Liver (tissue), 9 donors: ENCODE results near the gene SLC9A3. TPM values are rescaled to one million over a fixed set of nuclear protein-coding genes. Genes with fewer than 3 reads are reported as not detected.

Experiments used
- DNase-seq: peaks from one replicate; pipeline ENCODE4 v3.0.0-alpha.2; 2017; ENCODE audit warnings: low spot score
- H3K27ac ChIP-seq, 2 donors: one replicate each; pipeline ENCODE4 v1.7.0; 2013; ENCODE audit warnings: inconsistent platforms in 2 of 2, low read length in 2 of 2, control low read depth in 1 of 2, low read depth in 1 of 2, mild to moderate bottlenecking in 1 of 2
- H3K27me3 ChIP-seq, 4 donors: one replicate each; pipeline versions ENCODE4 v1.6.1 to v1.7.0; 2013; ENCODE audit warnings: low read length in 3 of 4, inconsistent platforms in 1 of 4, mild to moderate bottlenecking in 1 of 4, moderate library complexity in 1 of 4; ENCODE audit not compliant: control insufficient read depth in 4 of 4, insufficient read depth in 4 of 4
- H3K36me3 ChIP-seq, 4 donors: one replicate each; pipeline versions ENCODE4 v1.6.1 to v1.7.0; 2013; ENCODE audit warnings: low read length in 3 of 4, mild to moderate bottlenecking in 3 of 4, low read depth in 1 of 4, moderate library complexity in 1 of 4; ENCODE audit not compliant: control insufficient read depth in 4 of 4, insufficient read depth in 3 of 4
- H3K4me1 ChIP-seq, 4 donors: one replicate each; pipeline versions ENCODE4 v1.6.1 to v1.7.0; 2013; ENCODE audit warnings: low read length in 3 of 4, mild to moderate bottlenecking in 3 of 4, moderate library complexity in 1 of 4; ENCODE audit not compliant: control insufficient read depth in 4 of 4, insufficient read depth in 4 of 4
- H3K4me3 ChIP-seq, 3 donors: one replicate each; pipeline versions ENCODE4 v1.6.1 to v1.7.0; 2013; ENCODE audit warnings: low read length in 3 of 3, control low read depth in 1 of 3, low read depth in 1 of 3, mild to moderate bottlenecking in 1 of 3
- H3K9ac ChIP-seq, 2 donors: one replicate each; pipeline ENCODE4 v1.7.0; 2013; ENCODE audit warnings: low read length in 2 of 2, mild to moderate bottlenecking in 2 of 2, moderate library complexity in 2 of 2, control low read depth in 1 of 2, low read depth in 1 of 2
- H3K9me3 ChIP-seq, 4 donors: one replicate each; pipeline versions ENCODE4 v1.6.1 to v1.7.0; 2013; ENCODE audit warnings: low read length in 3 of 4; ENCODE audit not compliant: control insufficient read depth in 4 of 4
- FOXA1 ChIP-seq: IDR thresholded peaks from 2 replicates; pipeline ENCODE4 v1.6.1; 2016; ENCODE audit warnings: antibody characterized with exemption
- FOXA2 ChIP-seq: IDR thresholded peaks from 2 replicates; pipeline ENCODE4 v1.6.1; 2016; ENCODE audit warnings: antibody characterized with exemption
- GABPA ChIP-seq, 2 donors: IDR thresholded peaks in 1 of 2; conservative IDR thresholded peaks in 1 of 2; 2 replicates each; pipeline ENCODE4 v1.6.1; 2016; ENCODE audit warnings: antibody characterized with exemption in 2 of 2, mild to moderate bottlenecking in 1 of 2, moderate library complexity in 1 of 2
- HNF4A ChIP-seq, 2 donors: conservative IDR thresholded peaks; 2 replicates each; pipeline ENCODE4 v1.6.1; 2016; ENCODE audit warnings: antibody characterized with exemption in 2 of 2, mild to moderate bottlenecking in 2 of 2
- HNF4G ChIP-seq: IDR thresholded peaks from 2 replicates; pipeline ENCODE4 v1.6.1; 2016; ENCODE audit warnings: antibody characterized with exemption
- RAD21 ChIP-seq, 2 donors: IDR thresholded peaks; 2 replicates each; pipeline ENCODE4 v1.6.1; 2016; ENCODE audit warnings: antibody characterized with exemption in 2 of 2, mild to moderate bottlenecking in 2 of 2
- RXRA ChIP-seq, 2 donors: IDR thresholded peaks; 2 replicates each; pipeline ENCODE4 v1.6.1; 2017 to 2018; ENCODE audit warnings: antibody characterized with exemption in 2 of 2, mild to moderate bottlenecking in 1 of 2
- YY1 ChIP-seq: IDR thresholded peaks from 2 replicates; pipeline ENCODE4 v1.6.1; 2016; ENCODE audit warnings: antibody characterized with exemption, mild to moderate bottlenecking
- ZBTB33 ChIP-seq: IDR thresholded peaks from 2 replicates; pipeline ENCODE4 v1.6.1; 2016; ENCODE audit warnings: antibody characterized with exemption
- WGBS: extraction: QIAGEN DNeasy Blood & Tissue Kit; methylation state at CpG from one replicate; pipeline ENCODE4 v1.1.7; 2013; 5-methylcytosine and 5-hydroxymethylcytosine counted together
- polyA plus RNA-seq, 2 donors: library from polyadenylated mRNA; stranded (reverse) in 1 of 2; unstranded in 1 of 2; fragments of 200-250 nt in 1 of 2; fragments of >200 nt in 1 of 2; fragmentation: Nextera tagmentation in 1 of 2; extraction: Ambion mirVana in 1 of 2; gene quantifications; one replicate each; pipeline versions ENCODE4 v1.2.1 to v1.2.3, GENCODE V29; 2013 to 2015
- total RNA-seq, 2 donors: library from RNA; depleted of rRNA; stranded (reverse); fragments of >200 nt; gene quantifications; one replicate each; pipeline ENCODE4 v1.2.3, GENCODE V29; 2014
- TF ChIP-seq, protein P1 (sequence below): IDR thresholded peaks from 2 replicates; pipeline ENCODE4 v1.6.1; 2016; ENCODE audit warnings: antibody characterized with exemption
- TF ChIP-seq, protein P2 (sequence below): fragments of 150-350 bp; IDR thresholded peaks from 2 replicates; pipeline ENCODE4 v1.5.1; 2017; ENCODE audit warnings: improper control_type of control experiment, low read depth, low read length; ENCODE audit not compliant: missing input control
- donor health status: healthy.
- donor health status: healthy.
- donor health status: healthy.
- donor health status: healthy.
- donor health status: healthy.

SLC9A3 gene
- total and polyA plus RNA-seq, 4 donors: 0.31 to 1.0 (median 0.67) TPM

DNA sequence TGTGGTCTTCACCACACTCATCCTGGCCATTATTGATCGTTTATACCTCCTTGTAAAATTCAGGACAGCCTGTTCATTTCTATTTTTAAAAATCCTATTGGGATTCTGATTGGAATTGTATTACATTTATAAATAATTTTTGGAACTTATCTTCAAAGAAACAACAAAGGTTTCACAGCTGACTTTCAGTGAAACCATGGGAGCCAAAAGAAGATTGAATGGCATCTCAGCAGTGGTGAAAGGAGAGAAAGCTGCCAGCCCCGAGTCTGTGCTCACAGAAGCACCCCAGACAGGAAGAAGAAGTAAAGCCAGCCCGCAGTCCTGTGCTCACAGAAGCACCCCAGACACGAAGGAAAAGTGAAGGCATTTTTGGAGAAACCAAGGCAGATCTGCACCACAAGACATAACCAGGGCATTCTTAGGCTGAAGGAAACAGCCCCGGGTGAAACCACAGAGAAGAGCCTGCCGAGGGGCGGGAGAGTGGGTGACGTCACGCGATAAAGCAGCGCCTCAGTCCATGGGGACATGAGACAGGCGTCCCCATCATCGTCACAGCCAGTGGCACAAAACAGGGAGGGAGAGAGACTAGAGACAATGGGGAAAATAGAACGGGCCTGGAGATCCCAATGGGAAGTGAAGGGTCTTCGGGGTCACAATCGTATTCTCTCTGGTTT lies 42.5 kb upstream of the SLC9A3 start:
- H3K4me1 ChIP-seq: no peaks in the 10 kb centered on the region
- no peaks in the 10 kb centered on the region for H3K36me3 ChIP-seq
- DNase-seq: no peak
- H3K27me3 ChIP-seq: peaks cover 0 to 6% (median 1%) of the 10 kb centered on the region in 4 donors
- no peak overlapping the region for H3K9ac ChIP-seq
- 90% methylated on average over 16 of the region's 16 CpGs for WGBS
- no peak overlapping the region for H3K27ac ChIP-seq
- TF ChIP-seq HNF4A (conservative IDR thresholded peaks at IDR 0.05) (no peak), GABPA (IDR thresholded peaks at IDR 0.05 in 1 of 2, conservative IDR thresholded peaks at IDR 0.05 in 1 of 2) (no peak)
- peaks cover 0 to 8% (median 0%) of the 10 kb centered on the region in 4 donors for H3K9me3 ChIP-seq
- no peak overlapping the region for H3K4me3 ChIP-seq

DNA sequence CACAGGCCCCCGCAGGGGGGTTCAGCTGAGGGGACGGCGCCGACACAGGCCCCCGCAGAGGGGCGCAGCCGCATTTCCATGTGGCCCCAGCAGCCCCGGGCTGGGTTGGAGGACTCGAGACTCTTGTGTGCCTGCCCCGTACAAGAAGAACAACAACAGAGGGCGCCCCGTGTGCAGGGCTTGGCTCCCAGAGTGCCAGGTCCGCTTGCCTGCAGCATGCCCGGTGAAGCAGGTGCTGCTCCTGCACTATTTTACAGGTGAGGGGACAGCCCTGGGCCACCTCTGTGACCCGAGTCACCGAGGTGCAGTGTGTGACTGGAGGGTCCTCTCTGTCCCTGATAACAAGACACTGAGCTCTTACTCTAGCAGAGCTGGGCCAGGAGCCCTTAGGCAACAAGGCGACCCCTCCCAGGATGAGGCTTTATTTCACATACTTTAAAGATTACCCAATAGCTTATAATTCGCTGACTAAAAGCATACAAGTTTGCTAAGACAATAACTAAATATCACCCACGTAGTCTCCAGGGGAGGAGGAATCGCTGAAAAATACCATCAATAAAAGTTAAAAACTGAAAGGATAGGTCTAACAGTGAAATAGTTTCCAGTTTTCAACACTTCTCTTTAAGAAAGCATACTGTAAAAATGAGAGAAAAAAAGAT lies 41.7 kb upstream of the SLC9A3 start:
- peaks cover 0 to 4% (median 1%) of the 10 kb centered on the region in 4 donors for H3K27me3 ChIP-seq
- no peak overlapping the region for H3K27ac ChIP-seq
- H3K9me3 ChIP-seq: peaks cover 0 to 8% (median 0%) of the 10 kb centered on the region in 4 donors
- H3K9ac ChIP-seq: no peak overlapping the region
- DNase-seq: no peak
- no peaks in the 10 kb centered on the region for H3K4me1 ChIP-seq
- H3K36me3 ChIP-seq: no peaks in the 10 kb centered on the region
- WGBS: 39% methylated on average over 20 of the region's 20 CpGs
- H3K4me3 ChIP-seq: no peak overlapping the region
- TF ChIP-seq ZBTB33 (no peak), RXRA (IDR thresholded peaks at IDR 0.05) (no peak), YY1 (no peak), RAD21 (IDR thresholded peaks at IDR 0.05) (peak in 1 of 2 donors; percentile 32)

- Histone ChIP-seq H3K36me3 (no peaks in the 10 kb centered on the region), H3K4me1 (no peaks in the 10 kb centered on the region), H3K9me3 (peaks cover 0 to 1% (median 0%) of the 10 kb centered on the region in 4 donors), H3K27ac (no peak overlapping the region), H3K27me3 (no peaks in the 10 kb centered on the region), H3K4me3 (no peak overlapping the region), H3K9ac (no peak overlapping the region)
- TF ChIP-seq, protein P1, sequence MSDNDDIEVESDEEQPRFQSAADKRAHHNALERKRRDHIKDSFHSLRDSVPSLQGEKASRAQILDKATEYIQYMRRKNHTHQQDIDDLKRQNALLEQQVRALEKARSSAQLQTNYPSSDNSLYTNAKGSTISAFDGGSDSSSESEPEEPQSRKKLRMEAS: no peak
- TF ChIP-seq FOXA2 (no peak), RXRA (IDR thresholded peaks at IDR 0.05) (no peak), ZBTB33 (no peak), RAD21 (IDR thresholded peaks at IDR 0.05) (no peak), FOXA1 (no peak), HNF4A (conservative IDR thresholded peaks at IDR 0.05) (no peak), YY1 (no peak), HNF4G (no peak)
- TF ChIP-seq, protein P2, sequence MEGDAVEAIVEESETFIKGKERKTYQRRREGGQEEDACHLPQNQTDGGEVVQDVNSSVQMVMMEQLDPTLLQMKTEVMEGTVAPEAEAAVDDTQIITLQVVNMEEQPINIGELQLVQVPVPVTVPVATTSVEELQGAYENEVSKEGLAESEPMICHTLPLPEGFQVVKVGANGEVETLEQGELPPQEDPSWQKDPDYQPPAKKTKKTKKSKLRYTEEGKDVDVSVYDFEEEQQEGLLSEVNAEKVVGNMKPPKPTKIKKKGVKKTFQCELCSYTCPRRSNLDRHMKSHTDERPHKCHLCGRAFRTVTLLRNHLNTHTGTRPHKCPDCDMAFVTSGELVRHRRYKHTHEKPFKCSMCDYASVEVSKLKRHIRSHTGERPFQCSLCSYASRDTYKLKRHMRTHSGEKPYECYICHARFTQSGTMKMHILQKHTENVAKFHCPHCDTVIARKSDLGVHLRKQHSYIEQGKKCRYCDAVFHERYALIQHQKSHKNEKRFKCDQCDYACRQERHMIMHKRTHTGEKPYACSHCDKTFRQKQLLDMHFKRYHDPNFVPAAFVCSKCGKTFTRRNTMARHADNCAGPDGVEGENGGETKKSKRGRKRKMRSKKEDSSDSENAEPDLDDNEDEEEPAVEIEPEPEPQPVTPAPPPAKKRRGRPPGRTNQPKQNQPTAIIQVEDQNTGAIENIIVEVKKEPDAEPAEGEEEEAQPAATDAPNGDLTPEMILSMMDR: no peak
- WGBS: 68% methylated on average over 21 of the region's 21 CpGs
- DNase-seq: no peak
Measured at GRCh38 chr5:561408-561807, 37.2 kb upstream of the SLC9A3 start.
